Endothelial cell of umbilical vein (primary cell): ENCODE data around the gene TPCN1. TPM values are rescaled to one million over a fixed set of nuclear protein-coding genes. Genes with fewer than 3 reads are reported as not detected.

Experiments used
- BruUV-seq: library from RNA; stranded (reverse); fragments of 400-500 nt; replicated peaks from 2 replicates; lab custom pipeline; 2021; lab: Mats Ljungman, UMichigan
- CTCF ChIA-PET: fragments of 300-600, 350-600 bp; sonication (Branson Sonifier 250); formaldehyde crosslinking; loops from one replicate; lab custom pipeline; 2021; ENCODE audit warnings: antibody characterized with exemption, inconsistent platforms; lab: Charles Lee
- POLR2A ChIA-PET: fragments of 300-600, 350-600 bp; sonication (Branson Sonifier 250); formaldehyde crosslinking; loops from one replicate; lab custom pipeline; 2021; ENCODE audit warnings: antibody characterized with exemption, inconsistent platforms; lab: Charles Lee
- DNase-seq: peaks from one replicate; pipeline ENCODE4 v3.0.0-alpha.2; 2011; ENCODE audit warnings: low read depth, low spot score
- FAIRE-seq: peaks from 2 replicates; lab custom pipeline; 2011; peaks lifted over from hg19 to GRCh38; lab: Jason Lieb, UNC
- H2AFZ ChIP-seq: 2 replicates; pipeline ENCODE4 v1.6.0; 2012; ENCODE audit warnings: low read depth, low read length, control low read depth, inconsistent platforms
- H3K27ac ChIP-seq: 2 replicates; pipeline ENCODE4 v1.5.1; 2011; ENCODE audit warnings: low read depth, mild to moderate bottlenecking, control low read depth, low read length, moderate library complexity; ENCODE audit not compliant: insufficient read depth
- H3K27me3 ChIP-seq, 2 experiments: 2 replicates each; pipeline versions ENCODE4 v1.6.0 to v1.6.1; 2011; ENCODE audit warnings: low read length in 2 of 2, mixed read lengths in 1 of 2; ENCODE audit not compliant: control insufficient read depth in 2 of 2, insufficient read depth in 2 of 2
- H3K36me3 ChIP-seq, 2 experiments: 2 replicates in 1 of 2; 3 replicates in 1 of 2; pipeline ENCODE4 v1.5.1; 2011; ENCODE audit warnings: low read length in 2 of 2, mild to moderate bottlenecking in 1 of 2, moderate library complexity in 1 of 2; ENCODE audit not compliant: control insufficient read depth in 2 of 2, insufficient read depth in 2 of 2; ENCODE audit errors: extremely low read depth in 1 of 2
- H3K4me1 ChIP-seq: 3 replicates; pipeline ENCODE4 v1.5.1; 2011; ENCODE audit warnings: mild to moderate bottlenecking, low read length; ENCODE audit not compliant: control insufficient read depth, insufficient read depth; ENCODE audit errors: extremely low read depth
- H3K4me2 ChIP-seq: 2 replicates; pipeline ENCODE4 v1.6.1; 2011; ENCODE audit warnings: low read length, control low read depth, mixed read lengths; ENCODE audit not compliant: insufficient read depth
- H3K4me3 ChIP-seq, 3 experiments: fragments of 200-600 bp in 1 of 3; sonication (generic), shearing (Covaris generic) in 1 of 3; replicated peaks in 1 of 3; 2 replicates each; pipeline ENCODE4 v1.5.1; 2011 to 2016; ENCODE audit warnings: control low read depth in 3 of 3, low read length in 3 of 3, mild to moderate bottlenecking in 2 of 3, inconsistent platforms in 1 of 3, low read depth in 1 of 3, moderate library complexity in 1 of 3; ENCODE audit not compliant: insufficient read depth in 1 of 3
- H3K79me2 ChIP-seq: 2 replicates; pipeline ENCODE4 v1.6.0; 2012; ENCODE audit warnings: low read length, inconsistent platforms; ENCODE audit not compliant: control insufficient read depth, insufficient read depth
- H3K9ac ChIP-seq: replicated peaks from 2 replicates; pipeline ENCODE3; 2011; ENCODE audit warnings: low read length, control low read depth; ENCODE audit not compliant: insufficient read depth; ENCODE audit errors: extremely low read depth
- H3K9me1 ChIP-seq: replicated peaks from 3 replicates; pipeline ENCODE4 v1.6.0; 2011; ENCODE audit warnings: mild to moderate bottlenecking, low read length; ENCODE audit not compliant: control insufficient read depth, insufficient read depth; ENCODE audit errors: extremely low read depth
- H3K9me3 ChIP-seq: replicated peaks from 2 replicates; pipeline ENCODE4 v1.5.1; 2012; ENCODE audit warnings: low read length, inconsistent platforms; ENCODE audit not compliant: control insufficient read depth, insufficient read depth
- H4K20me1 ChIP-seq: replicated peaks from 2 replicates; pipeline ENCODE3; 2011; ENCODE audit warnings: mild to moderate bottlenecking, low read length; ENCODE audit not compliant: control insufficient read depth, insufficient read depth; ENCODE audit errors: extremely low read depth
- FOS ChIP-seq: IDR thresholded peaks from 2 replicates; pipeline ENCODE4 v1.6.1; 2011; ENCODE audit warnings: mild to moderate bottlenecking, low read length, moderate library complexity, borderline replicate concordance; ENCODE audit not compliant: insufficient read depth
- GATA2 ChIP-seq: IDR thresholded peaks from 2 replicates; pipeline ENCODE4 v1.7.0; 2011; ENCODE audit warnings: low read depth, mild to moderate bottlenecking, moderate library complexity, mixed read lengths, low read length; ENCODE audit not compliant: insufficient read length, insufficient read depth
- JUN ChIP-seq: IDR thresholded peaks from 2 replicates; pipeline ENCODE4 v1.6.1; 2011; ENCODE audit warnings: borderline replicate concordance, low read depth; ENCODE audit not compliant: insufficient read length, insufficient read depth
- dilution Hi-C: fragments of 300-500 bp; cut with MboI; formaldehyde crosslinking; loops from one replicate; pipeline ENCODE4 v1.15.0; 2019; ENCODE audit warnings: low sequenced_read_pairs; ENCODE audit not compliant: extremely low pct_ligation_motif_present
- intact Hi-C: fragments of 100-400 bp; cut with micrococcal nuclease; formaldehyde crosslinking; loops from one replicate; pipeline ENCODE4 v1.10.0; 2022
- polyA plus RNA-seq, 4 experiments: library from polyadenylated mRNA; depleted of rRNA in 3 of 4; stranded (reverse) in 3 of 4; unstranded in 1 of 4; fragments of >200 nt; gene quantifications; 2 replicates each; pipeline versions ENCODE4 v1.2.1 to v1.2.3, GENCODE V29; 2011 to 2012; ENCODE audit warnings: missing spikeins in 1 of 4
- total RNA-seq: library from RNA; stranded (reverse); gene quantifications from 2 replicates; pipeline ENCODE4 v1.2.3, GENCODE V29; 2021
- TF ChIP-seq, protein P1 (sequence below), 2 donors: IDR thresholded peaks; 1 replicate in 1 of 2; 2 replicates in 1 of 2; pipeline ENCODE4 v1.5.1; 2011; ENCODE audit warnings: low read length in 2 of 2, mild to moderate bottlenecking in 2 of 2, moderate library complexity in 2 of 2, control low read depth in 1 of 2, inconsistent platforms in 1 of 2, low read depth in 1 of 2; ENCODE audit not compliant: insufficient read depth in 1 of 2; ENCODE audit errors: extremely low read depth in 1 of 2

TPCN1 gene
- total and polyA plus RNA-seq, 2 donors (not counting 3 experiments of a cell fraction or from before 2014, with no cell fraction given), result 19.5 to 28.3 TPM

DNA sequence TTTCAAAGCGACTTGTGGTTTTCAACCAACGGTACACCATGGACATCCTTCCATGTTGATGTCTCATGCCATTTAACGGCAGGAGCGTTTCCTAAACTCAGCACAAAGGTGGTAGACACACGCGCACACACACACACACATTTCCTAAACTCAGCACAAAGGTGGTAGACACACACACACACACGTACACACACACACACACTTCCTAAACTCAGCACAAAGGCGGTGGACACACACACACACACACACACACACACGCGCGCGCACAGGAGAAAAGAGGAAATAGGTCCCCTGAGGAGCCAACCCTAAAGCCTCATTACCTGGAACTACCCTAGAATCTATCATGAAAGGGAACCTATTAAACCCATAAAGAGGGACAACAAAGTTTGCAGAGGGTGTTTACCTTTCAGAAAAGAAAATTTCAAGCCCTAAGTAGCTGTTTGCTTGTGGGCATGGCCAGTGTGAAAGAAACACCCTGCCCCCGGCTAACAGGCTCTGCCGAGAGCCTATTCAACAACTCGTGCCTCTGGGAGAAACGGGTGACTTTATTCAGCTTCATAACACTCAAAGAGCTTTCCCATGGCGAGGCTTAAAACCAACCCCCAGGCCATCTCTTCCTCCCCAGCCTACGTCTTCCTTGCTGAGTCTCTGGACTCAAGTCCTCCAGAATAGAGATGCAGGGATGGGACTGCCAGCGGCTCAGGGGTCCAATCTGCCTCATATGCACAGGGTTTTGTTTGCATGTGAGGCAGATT lies 81.8 kb downstream of the TPCN1 start:
- H2AFZ ChIP-seq, result no peak overlapping the region
- no peaks in the 10 kb centered on the region for H3K79me2 ChIP-seq
- no peak for DNase-seq
- CTCF ChIA-PET, result no interaction called here
- no peak overlapping the region for H3K27ac ChIP-seq
- no peak overlapping the region for H3K9ac ChIP-seq
- peaks cover 0 to 11% of the 10 kb centered on the region in 2 experiments for H3K36me3 ChIP-seq
- H3K4me1 ChIP-seq, result peaks cover 6% of the 10 kb centered on the region
- dilution Hi-C loops (no loop called here), intact Hi-C loops (no loop called here)
- H3K4me2 ChIP-seq, result no peak overlapping the region
- POLR2A ChIA-PET, result no interaction called here
- no peaks in the 10 kb centered on the region for H3K9me1 ChIP-seq
- TF ChIP-seq, protein P1, sequence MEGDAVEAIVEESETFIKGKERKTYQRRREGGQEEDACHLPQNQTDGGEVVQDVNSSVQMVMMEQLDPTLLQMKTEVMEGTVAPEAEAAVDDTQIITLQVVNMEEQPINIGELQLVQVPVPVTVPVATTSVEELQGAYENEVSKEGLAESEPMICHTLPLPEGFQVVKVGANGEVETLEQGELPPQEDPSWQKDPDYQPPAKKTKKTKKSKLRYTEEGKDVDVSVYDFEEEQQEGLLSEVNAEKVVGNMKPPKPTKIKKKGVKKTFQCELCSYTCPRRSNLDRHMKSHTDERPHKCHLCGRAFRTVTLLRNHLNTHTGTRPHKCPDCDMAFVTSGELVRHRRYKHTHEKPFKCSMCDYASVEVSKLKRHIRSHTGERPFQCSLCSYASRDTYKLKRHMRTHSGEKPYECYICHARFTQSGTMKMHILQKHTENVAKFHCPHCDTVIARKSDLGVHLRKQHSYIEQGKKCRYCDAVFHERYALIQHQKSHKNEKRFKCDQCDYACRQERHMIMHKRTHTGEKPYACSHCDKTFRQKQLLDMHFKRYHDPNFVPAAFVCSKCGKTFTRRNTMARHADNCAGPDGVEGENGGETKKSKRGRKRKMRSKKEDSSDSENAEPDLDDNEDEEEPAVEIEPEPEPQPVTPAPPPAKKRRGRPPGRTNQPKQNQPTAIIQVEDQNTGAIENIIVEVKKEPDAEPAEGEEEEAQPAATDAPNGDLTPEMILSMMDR (IDR thresholded peaks at IDR 0.05; ENCODE audit: extremely low read depth in 1 of 2, insufficient read depth in 1 of 2, low read depth in 1 of 2, low read length in 2 of 2), result no peak
- TF ChIP-seq GATA2 (no peak), FOS (no peak), JUN (no peak)
- no peaks in the 10 kb centered on the region for H3K27me3 ChIP-seq
- no TSS peak for BruUV-seq
- H3K4me3 ChIP-seq, result no peak overlapping the region
- no peak for FAIRE-seq
- no peaks in the 10 kb centered on the region for H3K9me3 ChIP-seq
- no peaks in the 10 kb centered on the region for H4K20me1 ChIP-seq
